ENCODE results near the gene ZYG11B. TPM values are rescaled to one million over a fixed set of nuclear protein-coding genes. Genes with fewer than 3 reads are reported as not detected.
"Not testable (repeated sequence)": the region's sequence is repeated elsewhere in the genome, so short reads cannot be mapped to it uniquely, and the experiment has no call there.

Gene ZYG11B
- polyA plus RNA-seq, 1 experiment: 26.1 TPM

DNA sequence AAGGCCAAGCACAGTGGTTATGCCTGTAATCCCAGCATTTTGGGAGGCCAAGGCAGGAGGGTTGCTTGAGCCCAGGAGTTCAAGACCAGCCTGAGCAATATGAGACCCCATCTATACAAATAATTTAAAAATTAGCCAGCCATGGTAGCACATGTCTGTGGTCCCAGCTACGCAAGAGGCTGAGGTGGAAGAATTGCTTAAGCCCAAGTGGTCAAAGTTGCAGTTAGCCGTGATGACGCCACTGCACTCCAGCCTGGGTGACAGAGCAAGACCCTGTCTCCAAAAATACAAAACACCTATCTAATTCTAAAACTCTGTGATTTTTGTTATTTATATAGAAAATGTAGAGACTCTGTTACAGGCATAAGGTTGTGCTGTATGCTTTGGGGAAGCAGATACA is 72.1 kb downstream of the ZYG11B start:
- Histone ChIP-seq H3K9me3 (ENCODE audit: control insufficient read depth, insufficient read depth, low read length) (no peaks in the 10 kb centered on the region), H3K4me3 (ENCODE audit: low read depth, low read length) (no peak overlapping the region), H3K27me3 (ENCODE audit: control insufficient read depth, insufficient read depth, low read length) (no peaks in the 10 kb centered on the region), H3K27ac (ENCODE audit: low read depth, low read length) (no peak overlapping the region)
- ChIA-PET POLR2A (no interaction called here), CTCF (no interaction called here)
- TF ChIP-seq CTCF (IDR thresholded peaks at IDR 0.05; ENCODE audit: low read depth, low read length): no peak
- no peak for DNase-seq (ENCODE audit: low read depth, low spot score)

DNA sequence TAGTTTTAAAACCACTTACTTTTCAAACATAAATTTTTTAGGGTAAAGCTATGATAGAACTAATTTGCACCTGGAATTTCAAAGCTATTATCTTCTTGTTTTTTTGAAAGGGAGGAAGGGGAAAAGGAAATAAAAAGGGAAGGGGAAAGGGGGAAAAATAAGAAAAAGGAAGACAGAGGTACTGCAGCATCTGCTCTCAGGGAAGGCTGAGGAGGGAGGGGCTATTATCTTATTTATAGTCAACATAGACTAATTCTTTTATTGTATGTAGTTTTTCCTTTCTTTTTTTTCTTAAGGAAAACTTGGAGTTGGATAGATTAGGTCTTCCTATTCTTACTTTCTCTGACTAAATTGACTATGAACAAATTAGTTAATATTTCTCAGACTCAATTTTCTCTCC is 74.8 kb downstream of the ZYG11B start:
- DNase-seq (ENCODE audit: low read depth, low spot score): no peak
- H3K9me3 ChIP-seq (ENCODE audit: control insufficient read depth, insufficient read depth, low read length): no peaks in the 10 kb centered on the region
- ChIA-PET CTCF (interaction anchor here (1.1 kb wide), 1 partner anchor 25 kb away, joined by 4 read pairs; no protein-coding TSS in a partner anchor), POLR2A (no interaction called here)
- H3K27ac ChIP-seq (ENCODE audit: low read depth, low read length): no peak overlapping the region
- H3K27me3 ChIP-seq (ENCODE audit: control insufficient read depth, insufficient read depth, low read length): no peaks in the 10 kb centered on the region
- no peak for TF ChIP-seq CTCF (IDR thresholded peaks at IDR 0.05; ENCODE audit: low read depth, low read length)
- no peak overlapping the region for H3K4me3 ChIP-seq (ENCODE audit: low read depth, low read length)

DNA sequence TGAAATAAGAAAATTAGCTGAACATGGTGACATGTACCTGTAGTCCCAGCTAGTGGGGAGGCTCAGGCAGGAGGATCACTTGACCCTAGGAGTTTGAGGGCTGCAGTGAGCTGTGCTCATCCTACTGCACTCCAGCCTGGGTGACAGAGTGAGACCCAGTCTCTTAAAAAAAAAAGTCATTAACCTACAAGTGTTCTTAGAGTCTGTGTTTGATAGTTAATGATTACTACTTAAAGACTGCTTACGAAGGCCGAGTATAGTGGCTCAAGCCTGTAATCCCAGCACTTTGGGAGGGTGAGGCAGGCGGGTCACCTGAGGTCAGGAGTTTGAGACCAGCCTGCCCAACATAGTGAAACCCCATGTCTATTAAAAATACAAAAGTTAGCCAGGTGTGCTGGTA is 77.8 kb downstream of the ZYG11B start:
- DNase-seq (ENCODE audit: low read depth, low spot score); H3K27ac ChIP-seq (ENCODE audit: low read depth, low read length); H3K9me3 ChIP-seq (ENCODE audit: control insufficient read depth, insufficient read depth, low read length); H3K27me3 ChIP-seq (ENCODE audit: control insufficient read depth, insufficient read depth, low read length); H3K4me3 ChIP-seq (ENCODE audit: low read depth, low read length); CTCF ChIA-PET: not testable (repeated sequence)
- POLR2A ChIA-PET: interaction anchor here (0.7 kb wide), 1 partner anchor 30 kb away, joined by 6 read pairs; no protein-coding TSS in a partner anchor

GRCh38 chr1:52814465-52814864 is 88.2 kb downstream of the ZYG11B start:
- TF ChIP-seq CTCF (IDR thresholded peaks at IDR 0.05; ENCODE audit: low read depth, low read length): no peak
- no peak for DNase-seq (ENCODE audit: low read depth, low spot score)
- CTCF ChIA-PET: no interaction called here
- POLR2A ChIA-PET: no interaction called here
- Histone ChIP-seq H3K27me3 (ENCODE audit: control insufficient read depth, insufficient read depth, low read length) (no peaks in the 10 kb centered on the region), H3K27ac (ENCODE audit: low read depth, low read length) (no peak overlapping the region), H3K9me3 (ENCODE audit: control insufficient read depth, insufficient read depth, low read length) (no peaks in the 10 kb centered on the region), H3K4me3 (ENCODE audit: low read depth, low read length) (no peak overlapping the region)

DNA sequence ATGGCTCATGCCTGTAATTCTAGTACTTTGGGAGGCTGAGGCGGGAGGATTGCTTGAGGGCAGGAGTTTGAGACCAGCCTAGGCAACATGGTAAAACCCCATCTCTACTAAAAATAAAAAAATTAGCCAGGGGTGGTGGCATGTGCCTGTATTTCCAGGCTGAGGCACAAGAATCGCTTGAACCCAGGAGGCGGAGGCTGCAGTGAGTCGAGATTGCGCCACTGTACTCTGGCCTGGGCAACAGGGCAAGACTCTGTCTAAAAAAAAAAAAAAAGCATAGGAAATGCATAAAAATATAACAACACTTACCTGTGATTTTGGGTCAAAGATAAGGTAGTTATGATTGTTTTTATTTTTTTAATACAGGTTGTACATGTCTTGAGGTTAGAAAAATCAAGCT is 94.6 kb downstream of the ZYG11B start:
- H3K27me3 ChIP-seq (ENCODE audit: control insufficient read depth, insufficient read depth, low read length); H3K9me3 ChIP-seq (ENCODE audit: control insufficient read depth, insufficient read depth, low read length); CTCF ChIA-PET; DNase-seq (ENCODE audit: low read depth, low spot score); H3K27ac ChIP-seq (ENCODE audit: low read depth, low read length); H3K4me3 ChIP-seq (ENCODE audit: low read depth, low read length); POLR2A ChIA-PET: not testable (repeated sequence)

GRCh38 chr1:52825868-52826267 is 99.6 kb downstream of the ZYG11B start:
- Histone ChIP-seq H3K27me3 (ENCODE audit: control insufficient read depth, insufficient read depth, low read length) (no peaks in the 10 kb centered on the region), H3K27ac (ENCODE audit: low read depth, low read length) (no peak overlapping the region), H3K9me3 (ENCODE audit: control insufficient read depth, insufficient read depth, low read length) (no peaks in the 10 kb centered on the region), H3K4me3 (ENCODE audit: low read depth, low read length) (no peak overlapping the region)
- POLR2A ChIA-PET: no interaction called here
- CTCF ChIA-PET: interaction anchor here (0.6 to 1.8 kb wide), 13 partner anchors 8 to 410 kb away, joined by 3 to 10 read pairs (median 4); partner anchors contain the start of gene ZYG11A
- TF ChIP-seq CTCF (IDR thresholded peaks at IDR 0.05; ENCODE audit: low read depth, low read length): peak; percentile 35
- DNase-seq (ENCODE audit: low read depth, low spot score): no peak

All from AG04450 (cell line).